Measurements from ENCODE around the gene KATNB1. TPM values are rescaled to one million over a fixed set of nuclear protein-coding genes. Genes with fewer than 3 reads are reported as not detected.

KATNB1 gene
- total RNA-seq, 1 experiment from 2014 or later: 54.3 TPM

Small RNA genes within 50 kb of the gene (small RNA-seq; reads per million reads assigned to genes)
- not detected for gene MIR6772

Other genes starting within 250 kb of the KATNB1 start
- gene DOK4, start 249.3 kb upstream of the KATNB1 start, total RNA-seq (2014; rRNA removed; shearing (Covaris generic)): 5.0 and 7.3 TPM in 2 replicates
- gene CCDC102A, start 199.2 kb upstream of the KATNB1 start, total RNA-seq (2014; rRNA removed; shearing (Covaris generic)): 10.4 and 13.7 TPM in 2 replicates
- not detected in 2 replicates for gene ADGRG5, start 193.1 kb upstream of the KATNB1 start, total RNA-seq (2014; rRNA removed; shearing (Covaris generic))
- 11.5 and 18.9 TPM in 2 replicates for gene ADGRG1, start 107.1 kb upstream of the KATNB1 start, total RNA-seq (2014; rRNA removed; shearing (Covaris generic))
- not detected in 2 replicates for gene ADGRG3, start 67.5 kb upstream of the KATNB1 start, total RNA-seq (2014; rRNA removed; shearing (Covaris generic))
- not detected in 2 replicates for gene DRC7, start 41.0 kb upstream of the KATNB1 start, total RNA-seq (2014; rRNA removed; shearing (Covaris generic))
- 134 and 140 TPM in 2 replicates for gene KIFC3, start 66.7 kb downstream of the KATNB1 start, total RNA-seq (2014; rRNA removed; shearing (Covaris generic))
- gene CNGB1, start 235.4 kb downstream of the KATNB1 start, total RNA-seq (2014; rRNA removed; shearing (Covaris generic)): 0.32 and 0.50 TPM in 2 replicates